A549 (cell line): ENCODE data around the gene PML. TPM values are rescaled to one million over a fixed set of nuclear protein-coding genes. Genes with fewer than 3 reads are reported as not detected.

Experiments used
- ATAC-seq, 2 experiments: fragments of 200-7000 bp in 1 of 2; fragments of >200 bp in 1 of 2; cut with Nextera tagmentation in 1 of 2; cut with Tn5 transposase in 1 of 2; 3 replicates each; pipeline versions ENCODE4 v1.8.0 to v1.9.1; 2018 to 2020; ENCODE audit warnings: mild to moderate bottlenecking in 1 of 2, moderate library complexity in 1 of 2
- CTCF ChIA-PET: fragments of 300-600 bp; sonication (Branson Sonifier 250); formaldehyde crosslinking; extraction: SDS; loops from one replicate; lab custom pipeline; 2021; ENCODE audit warnings: antibody characterized with exemption, inconsistent platforms; lab: Yijun Ruan, JAX
- POLR2A ChIA-PET: fragments of 350-600 bp; formaldehyde crosslinking; extraction: SDS; loops from one replicate; lab custom pipeline; 2021; ENCODE audit warnings: antibody characterized with exemption, inconsistent platforms; lab: Yijun Ruan, JAX
- DNase-seq, 2 experiments: peaks; one replicate each; pipeline versions ENCODE4 v3.0.0 to v3.0.0-alpha.2; 2011 to 2016; ENCODE audit warnings: low read depth in 1 of 2, low spot score in 1 of 2
- FAIRE-seq: peaks from 2 replicates; lab custom pipeline; 2011; peaks lifted over from hg19 to GRCh38; lab: Jason Lieb, UNC
- H3K27ac ChIP-seq, 2 experiments: fragments of >200 bp; sonication (Bioruptor Twin); formaldehyde crosslinking; 3 replicates each; pipeline ENCODE4 v1.5.1; 2016 to 2017
- H3K4me1 ChIP-seq: fragments of >200 bp; sonication (Bioruptor Twin); formaldehyde crosslinking; 3 replicates; pipeline ENCODE4 v1.6.1; 2016
- H3K4me2 ChIP-seq: fragments of >200 bp; sonication (Bioruptor Twin); formaldehyde crosslinking; 3 replicates; pipeline ENCODE4 v1.6.1; 2016
- H3K4me3 ChIP-seq: fragments of >200 bp; sonication (Bioruptor Twin); formaldehyde crosslinking; 3 replicates; pipeline ENCODE4 v1.5.1; 2016
- H3K9me3 ChIP-seq: fragments of >200 bp; sonication (Bioruptor Twin); formaldehyde crosslinking; 3 replicates; pipeline ENCODE4 v1.6.1; 2016
- BHLHE40 ChIP-seq: IDR thresholded peaks from 2 replicates; pipeline ENCODE4 v1.6.1; 2012; ENCODE audit warnings: low read depth, low read length, inconsistent platforms
- CBX2 ChIP-seq: fragments of 200-600 bp; sonication (generic); IDR thresholded peaks from 2 replicates; pipeline ENCODE4 v1.6.1; 2016; ENCODE audit warnings: low read depth, mild to moderate bottlenecking, borderline replicate concordance
- CBX8 ChIP-seq: fragments of 200-600 bp; sonication (generic); IDR thresholded peaks from 2 replicates; pipeline ENCODE4 v1.6.1; 2016
- CEBPB ChIP-seq, 2 experiments: fragments of >200 bp in 1 of 2; sonication (Bioruptor Twin) in 1 of 2; formaldehyde crosslinking in 1 of 2; IDR thresholded peaks; 2 replicates each; pipeline ENCODE4 v1.6.1; 2012 to 2016
- CHD4 ChIP-seq: fragments of 200-600 bp; sonication (generic); IDR thresholded peaks from 2 replicates; pipeline ENCODE4 v1.6.1; 2016; ENCODE audit warnings: antibody characterized with exemption, mild to moderate bottlenecking, borderline replicate concordance
- EHMT2 ChIP-seq: fragments of 200-600 bp; sonication (generic); IDR thresholded peaks from 2 replicates; pipeline ENCODE4 v1.6.1; 2016; ENCODE audit warnings: antibody characterized with exemption, low read depth, mild to moderate bottlenecking, moderate library complexity
- EP300 ChIP-seq, 2 experiments: fragments of >200 bp; sonication (Bioruptor Twin); formaldehyde crosslinking; IDR thresholded peaks; 2 replicates in 1 of 2; 3 replicates in 1 of 2; pipeline ENCODE4 v1.6.1; 2016 to 2017
- FOSB ChIP-seq: fragments of 250-450 bp; sonication (Bioruptor Pico); IDR thresholded peaks from 2 replicates; pipeline ENCODE4 v1.5.0; 2020; ENCODE audit warnings: mild to moderate bottlenecking, moderate library complexity
- HDAC2 ChIP-seq: fragments of 200-600 bp; sonication (generic); IDR thresholded peaks from 2 replicates; pipeline ENCODE4 v1.6.1; 2016
- HEYL ChIP-seq: fragments of 250-450 bp; sonication (Bioruptor Pico); IDR thresholded peaks from 2 replicates; pipeline ENCODE4 v1.8.0; 2021; ENCODE audit warnings: mild to moderate bottlenecking, moderate library complexity
- HOXA7 ChIP-seq: fragments of 250-450 bp; sonication (Bioruptor Pico); IDR thresholded peaks from 2 replicates; pipeline ENCODE4 v1.5.0; 2020; ENCODE audit warnings: mild to moderate bottlenecking, moderate library complexity
- HOXB13 ChIP-seq: fragments of 250-450 bp; sonication (Bioruptor Pico); IDR thresholded peaks from 2 replicates; pipeline ENCODE4 v1.5.0; 2020; ENCODE audit warnings: low read depth, mild to moderate bottlenecking, moderate library complexity
- JUN ChIP-seq, 2 experiments: fragments of >200 bp; sonication (Bioruptor Twin); formaldehyde crosslinking; IDR thresholded peaks; 2 replicates in 1 of 2; 3 replicates in 1 of 2; pipeline ENCODE4 v1.6.1; 2016 to 2017
- MAFK ChIP-seq: fragments of 450-650 bp; IDR thresholded peaks from 2 replicates; pipeline ENCODE4 v1.6.1; 2014; ENCODE audit not compliant: partially characterized antibody
- MYC ChIP-seq: IDR thresholded peaks from 2 replicates; pipeline ENCODE4 v1.6.1; 2012; ENCODE audit warnings: mild to moderate bottlenecking, inconsistent platforms, low read length, improper control_type of control experiment, borderline replicate concordance
- NFE2L2 ChIP-seq: fragments of 150-350 bp; conservative IDR thresholded peaks from 2 replicates; pipeline ENCODE4 v1.6.1; 2014; ENCODE audit warnings: low read length
- NR3C1 ChIP-seq: fragments of >200 bp; sonication (Bioruptor Twin); formaldehyde crosslinking; IDR thresholded peaks from 3 replicates; pipeline ENCODE4 v1.6.1; 2017
- POLR2A ChIP-seq: IDR thresholded peaks from 2 replicates; pipeline ENCODE4 v1.6.1; 2012; ENCODE audit warnings: mild to moderate bottlenecking, low read length
- POLR2AphosphoS2 ChIP-seq: conservative IDR thresholded peaks from 2 replicates; pipeline ENCODE4 v1.6.1; 2012; ENCODE audit warnings: low read length, improper control_type of control experiment, inconsistent platforms
- RAD21 ChIP-seq, 2 experiments: fragments of >200 bp in 1 of 2; sonication (Bioruptor Twin) in 1 of 2; formaldehyde crosslinking in 1 of 2; IDR thresholded peaks in 1 of 2; conservative IDR thresholded peaks in 1 of 2; 2 replicates in 1 of 2; 3 replicates in 1 of 2; pipeline ENCODE4 v1.6.1; 2012 to 2018; ENCODE audit warnings: inconsistent platforms in 1 of 2
- RARB ChIP-seq: fragments of 250-450 bp; sonication (Bioruptor Pico); IDR thresholded peaks from 2 replicates; pipeline ENCODE4 v1.8.0; 2021; ENCODE audit warnings: mild to moderate bottlenecking, moderate library complexity
- RNF2 ChIP-seq: fragments of 200-600 bp; sonication (generic); IDR thresholded peaks from 2 replicates; pipeline ENCODE4 v1.6.1; 2016; ENCODE audit warnings: low read depth, mild to moderate bottlenecking, antibody characterized with exemption, moderate library complexity, borderline replicate concordance
- SMC3 ChIP-seq: fragments of >200 bp; sonication (Bioruptor Twin); formaldehyde crosslinking; IDR thresholded peaks from 3 replicates; pipeline ENCODE4 v1.6.1; 2018; ENCODE audit warnings: inconsistent platforms
- SREBF2 ChIP-seq: fragments of 450-650 bp; IDR thresholded peaks from 2 replicates; pipeline ENCODE4 v1.6.1; 2014; ENCODE audit warnings: mild to moderate bottlenecking, moderate library complexity
- TFCP2L1 ChIP-seq: fragments of 250-450 bp; sonication (Bioruptor Pico); IDR thresholded peaks from 2 replicates; pipeline ENCODE4 v1.5.0; 2021; ENCODE audit warnings: mild to moderate bottlenecking
- TP53 ChIP-seq: fragments of 250-450 bp; sonication (Bioruptor Pico); IDR thresholded peaks from 2 replicates; pipeline ENCODE4 v1.5.0; 2021; ENCODE audit warnings: mild to moderate bottlenecking, moderate library complexity
- ZNF302 ChIP-seq: fragments of 250-450 bp; sonication (Bioruptor Pico); IDR thresholded peaks from 2 replicates; pipeline ENCODE4 v1.9.0; 2021; ENCODE audit warnings: inconsistent platforms, mild to moderate bottlenecking, moderate library complexity
- WGBS: methylation state at CpG from one replicate; pipeline ENCODE4 v1.1.6; 2017; ENCODE audit errors: missing lambda C conversion rate; 5-methylcytosine and 5-hydroxymethylcytosine counted together
- polyA plus RNA-seq, 4 experiments: library from polyadenylated mRNA; depleted of rRNA in 3 of 4; stranded (reverse); fragments of >200 nt; fragmentation: RNase III in 1 of 4; extraction: RNeasy Plus Mini Kit Qiagen cat#74134 plus additional on column Dnase treatment in 1 of 4; gene quantifications; 2 replicates in 3 of 4; 3 replicates in 1 of 4; pipeline ENCODE4 v1.2.3, GENCODE V29; 2011 to 2017
- TF ChIP-seq, protein P1 (sequence below): fragments of 450-650 bp; IDR thresholded peaks from 2 replicates; pipeline ENCODE4 v1.6.1; 2014; ENCODE audit warnings: antibody characterized with exemption
- TF ChIP-seq, protein P2 (sequence below): fragments of 200-600 bp; sonication (generic); IDR thresholded peaks from 2 replicates; pipeline ENCODE4 v1.6.1; 2016; ENCODE audit warnings: antibody characterized with exemption, mild to moderate bottlenecking, moderate library complexity
- TF ChIP-seq, protein P3 (sequence below): fragments of 250-450 bp; sonication (Bioruptor Pico); IDR thresholded peaks from 2 replicates; pipeline ENCODE4 v1.5.0; 2020; ENCODE audit warnings: low read depth, mild to moderate bottlenecking, moderate library complexity
- TF ChIP-seq, protein P4 (sequence below): fragments of >200 bp; sonication (Bioruptor Twin); formaldehyde crosslinking; IDR thresholded peaks from 3 replicates; pipeline ENCODE4 v1.5.1; 2016

Gene PML
- polyA plus RNA-seq, 2 of the 4 experiments (the other 2 are of a cell fraction), result 2.1 to 8.5 TPM

DNA sequence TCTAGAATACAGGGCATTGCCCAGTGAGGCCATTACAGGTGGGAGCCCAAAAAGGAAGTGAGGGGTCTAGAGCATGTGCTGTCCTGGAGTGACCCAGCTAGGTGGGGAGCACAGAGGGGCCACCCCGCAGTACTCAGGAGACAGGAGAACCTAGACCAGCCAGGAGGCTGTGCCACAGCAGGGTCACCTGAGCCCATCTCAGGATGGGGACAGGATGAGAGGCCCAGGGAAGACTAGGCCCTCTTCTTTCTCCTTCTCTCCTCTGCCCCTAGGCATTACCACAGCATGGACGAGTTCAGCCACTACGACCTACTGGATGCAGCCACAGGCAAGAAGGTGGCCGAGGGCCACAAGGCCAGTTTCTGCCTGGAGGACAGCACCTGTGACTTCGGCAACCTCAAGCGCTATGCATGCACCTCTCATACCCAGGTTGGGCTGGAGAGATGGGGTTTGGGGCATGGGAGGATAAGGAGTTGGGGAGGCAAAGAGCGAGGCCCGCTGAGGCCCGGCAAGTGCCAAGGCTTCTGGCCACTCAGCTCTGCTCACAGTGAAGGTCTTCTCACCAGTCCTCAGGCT, 47.6 kb upstream of the PML start:
- DNase-seq (no peak), FAIRE-seq (no peak), ATAC-seq (no peak)
- no peak overlapping the region for H3K4me2 ChIP-seq
- H3K4me3 ChIP-seq, result no peak overlapping the region
- H3K4me1 ChIP-seq, result no peaks in the 10 kb centered on the region
- ChIA-PET POLR2A (no interaction called here), CTCF (interaction anchor here (1.6 kb wide), 1 partner anchor 19 kb away, joined by 5 read pairs; no protein-coding TSS in a partner anchor)
- 82% methylated on average over 5 of the region's 9 CpGs for WGBS
- TF ChIP-seq CBX2, result no peak
- TF ChIP-seq HDAC2, result no peak
- no peak for TF ChIP-seq HEYL (CRISPR knock-in tag)
- no peak for TF ChIP-seq MAFK
- TF ChIP-seq HOXB13 (CRISPR knock-in tag), result no peak
- TF ChIP-seq, protein P1, sequence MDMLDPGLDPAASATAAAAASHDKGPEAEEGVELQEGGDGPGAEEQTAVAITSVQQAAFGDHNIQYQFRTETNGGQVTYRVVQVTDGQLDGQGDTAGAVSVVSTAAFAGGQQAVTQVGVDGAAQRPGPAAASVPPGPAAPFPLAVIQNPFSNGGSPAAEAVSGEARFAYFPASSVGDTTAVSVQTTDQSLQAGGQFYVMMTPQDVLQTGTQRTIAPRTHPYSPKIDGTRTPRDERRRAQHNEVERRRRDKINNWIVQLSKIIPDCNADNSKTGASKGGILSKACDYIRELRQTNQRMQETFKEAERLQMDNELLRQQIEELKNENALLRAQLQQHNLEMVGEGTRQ, result no peak
- TF ChIP-seq, protein P2, sequence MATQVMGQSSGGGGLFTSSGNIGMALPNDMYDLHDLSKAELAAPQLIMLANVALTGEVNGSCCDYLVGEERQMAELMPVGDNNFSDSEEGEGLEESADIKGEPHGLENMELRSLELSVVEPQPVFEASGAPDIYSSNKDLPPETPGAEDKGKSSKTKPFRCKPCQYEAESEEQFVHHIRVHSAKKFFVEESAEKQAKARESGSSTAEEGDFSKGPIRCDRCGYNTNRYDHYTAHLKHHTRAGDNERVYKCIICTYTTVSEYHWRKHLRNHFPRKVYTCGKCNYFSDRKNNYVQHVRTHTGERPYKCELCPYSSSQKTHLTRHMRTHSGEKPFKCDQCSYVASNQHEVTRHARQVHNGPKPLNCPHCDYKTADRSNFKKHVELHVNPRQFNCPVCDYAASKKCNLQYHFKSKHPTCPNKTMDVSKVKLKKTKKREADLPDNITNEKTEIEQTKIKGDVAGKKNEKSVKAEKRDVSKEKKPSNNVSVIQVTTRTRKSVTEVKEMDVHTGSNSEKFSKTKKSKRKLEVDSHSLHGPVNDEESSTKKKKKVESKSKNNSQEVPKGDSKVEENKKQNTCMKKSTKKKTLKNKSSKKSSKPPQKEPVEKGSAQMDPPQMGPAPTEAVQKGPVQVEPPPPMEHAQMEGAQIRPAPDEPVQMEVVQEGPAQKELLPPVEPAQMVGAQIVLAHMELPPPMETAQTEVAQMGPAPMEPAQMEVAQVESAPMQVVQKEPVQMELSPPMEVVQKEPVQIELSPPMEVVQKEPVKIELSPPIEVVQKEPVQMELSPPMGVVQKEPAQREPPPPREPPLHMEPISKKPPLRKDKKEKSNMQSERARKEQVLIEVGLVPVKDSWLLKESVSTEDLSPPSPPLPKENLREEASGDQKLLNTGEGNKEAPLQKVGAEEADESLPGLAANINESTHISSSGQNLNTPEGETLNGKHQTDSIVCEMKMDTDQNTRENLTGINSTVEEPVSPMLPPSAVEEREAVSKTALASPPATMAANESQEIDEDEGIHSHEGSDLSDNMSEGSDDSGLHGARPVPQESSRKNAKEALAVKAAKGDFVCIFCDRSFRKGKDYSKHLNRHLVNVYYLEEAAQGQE, result no peak
- no peak for TF ChIP-seq POLR2A
- no peak for TF ChIP-seq POLR2AphosphoS2
- no peak for TF ChIP-seq NR3C1
- no peak for TF ChIP-seq TP53
- no peak for TF ChIP-seq TFCP2L1 (CRISPR knock-in tag)
- TF ChIP-seq HOXA7, result no peak
- TF ChIP-seq RAD21 (conservative IDR thresholded peaks at IDR 0.05 in 1 of 2, IDR thresholded peaks at IDR 0.05 in 1 of 2), result no peak
- TF ChIP-seq, protein P3, sequence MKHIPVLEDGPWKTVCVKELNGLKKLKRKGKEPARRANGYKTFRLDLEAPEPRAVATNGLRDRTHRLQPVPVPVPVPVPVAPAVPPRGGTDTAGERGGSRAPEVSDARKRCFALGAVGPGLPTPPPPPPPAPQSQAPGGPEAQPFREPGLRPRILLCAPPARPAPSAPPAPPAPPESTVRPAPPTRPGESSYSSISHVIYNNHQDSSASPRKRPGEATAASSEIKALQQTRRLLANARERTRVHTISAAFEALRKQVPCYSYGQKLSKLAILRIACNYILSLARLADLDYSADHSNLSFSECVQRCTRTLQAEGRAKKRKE (CRISPR knock-in tag), result no peak
- no peak for TF ChIP-seq BHLHE40
- H3K9me3 ChIP-seq, result no peaks in the 10 kb centered on the region
- no peak overlapping the region for H3K27ac ChIP-seq

DNA sequence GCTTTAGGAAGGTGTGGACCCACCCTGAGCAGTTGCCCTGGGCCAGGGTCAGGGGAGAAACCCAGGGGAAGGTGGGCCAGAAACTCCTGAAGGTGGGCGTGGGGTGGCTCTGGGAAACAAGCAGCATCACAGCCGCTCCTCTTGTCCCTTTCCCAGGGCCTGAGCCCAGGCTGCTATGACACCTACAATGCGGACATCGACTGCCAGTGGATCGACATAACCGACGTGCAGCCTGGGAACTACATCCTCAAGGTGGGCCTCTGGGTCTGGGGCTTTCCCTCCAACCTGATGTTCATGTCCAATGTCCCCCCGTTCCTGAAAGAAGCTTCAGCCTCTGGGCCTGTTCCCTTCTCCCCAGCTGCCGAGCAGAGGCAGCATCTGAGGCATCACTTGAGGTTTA, 46.9 kb upstream of the PML start:
- no peak for FAIRE-seq
- Histone ChIP-seq H3K4me1 (no peaks in the 10 kb centered on the region), H3K4me2 (no peak overlapping the region), H3K9me3 (no peaks in the 10 kb centered on the region), H3K4me3 (no peak overlapping the region), H3K27ac (no peak overlapping the region)
- ChIA-PET CTCF (interaction anchor here (3.1 to 3.2 kb wide), 2 partner anchors 12 to 17 kb away, joined by 8 to 22 read pairs; no protein-coding TSS in a partner anchor), POLR2A (no interaction called here)
- whole genome bisulfite sequencing, result no CpG with 5 or more reads among the region's 9 CpGs
- ATAC-seq, result no peak
- TF ChIP-seq FOSB (CRISPR knock-in tag) (no peak), CHD4 (no peak), JUN (IDR thresholded peaks at IDR 0.05) (no peak), RNF2 (no peak), SREBF2 (no peak), RARB (no peak), CEBPB (IDR thresholded peaks at IDR 0.05) (no peak), CBX8 (no peak), EP300 (IDR thresholded peaks at IDR 0.05) (no peak), SMC3 (no peak), HDAC2 (no peak), MYC (no peak), NFE2L2 (no peak), CBX2 (no peak), EHMT2 (no peak), ZNF302 (no peak), HEYL (CRISPR knock-in tag) (no peak), HOXB13 (CRISPR knock-in tag) (no peak)
- TF ChIP-seq, protein P4, sequence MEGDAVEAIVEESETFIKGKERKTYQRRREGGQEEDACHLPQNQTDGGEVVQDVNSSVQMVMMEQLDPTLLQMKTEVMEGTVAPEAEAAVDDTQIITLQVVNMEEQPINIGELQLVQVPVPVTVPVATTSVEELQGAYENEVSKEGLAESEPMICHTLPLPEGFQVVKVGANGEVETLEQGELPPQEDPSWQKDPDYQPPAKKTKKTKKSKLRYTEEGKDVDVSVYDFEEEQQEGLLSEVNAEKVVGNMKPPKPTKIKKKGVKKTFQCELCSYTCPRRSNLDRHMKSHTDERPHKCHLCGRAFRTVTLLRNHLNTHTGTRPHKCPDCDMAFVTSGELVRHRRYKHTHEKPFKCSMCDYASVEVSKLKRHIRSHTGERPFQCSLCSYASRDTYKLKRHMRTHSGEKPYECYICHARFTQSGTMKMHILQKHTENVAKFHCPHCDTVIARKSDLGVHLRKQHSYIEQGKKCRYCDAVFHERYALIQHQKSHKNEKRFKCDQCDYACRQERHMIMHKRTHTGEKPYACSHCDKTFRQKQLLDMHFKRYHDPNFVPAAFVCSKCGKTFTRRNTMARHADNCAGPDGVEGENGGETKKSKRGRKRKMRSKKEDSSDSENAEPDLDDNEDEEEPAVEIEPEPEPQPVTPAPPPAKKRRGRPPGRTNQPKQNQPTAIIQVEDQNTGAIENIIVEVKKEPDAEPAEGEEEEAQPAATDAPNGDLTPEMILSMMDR, result no peak
- DNase-seq, result no peak
